A549 treated with CORT108297 at 1 μM for 4 hours (cell line): ENCODE data around the gene RBL2. TPM values are rescaled to one million over a fixed set of nuclear protein-coding genes. Genes with fewer than 3 reads are reported as not detected.

Source experiments
- total RNA-seq: library from RNA; stranded (reverse); fragments of 200-300 nt; extraction: Qiagen RNA extraction; gene quantifications from 5 replicates; pipeline ENCODE4 v1.2.3, GENCODE V29; 2022

Gene RBL2
- total RNA-seq, result 10.3 to 15.6 TPM (median 14.5 TPM) in 5 replicates

GRCh38 chr16:53434377-53435065 lies at the start of gene RBL2:
Gene RBL2 (plus strand): TSS chr16:53434471. CDS start chr16:53434557, 86 bp downstream.

GRCh38 chr16:53502331-53503269 lies 68.3 kb downstream of the RBL2 start, which contains the start of gene AKTIP:
Gene AKTIP (minus strand): TSS chr16:53503209. CDS start chr16:53500259, 2,950 bp downstream.

Other genes with a start within 250 kb of the RBL2 start
- 20.0 to 24.6 TPM (median 22.3 TPM) in 5 replicates for gene AKTIP, start 68.7 kb downstream of the RBL2 start, total RNA-seq